ENCODE data around the gene OS9. TPM values are rescaled to one million over a fixed set of nuclear protein-coding genes. Genes with fewer than 3 reads are reported as not detected.

The OS9 gene
- total and polyA plus RNA-seq, 9 of the 15 experiments (the other 6 are each of a cell fraction or from before 2014, with no cell fraction given): 4.6 to 105 (median 89.5) TPM

DNA sequence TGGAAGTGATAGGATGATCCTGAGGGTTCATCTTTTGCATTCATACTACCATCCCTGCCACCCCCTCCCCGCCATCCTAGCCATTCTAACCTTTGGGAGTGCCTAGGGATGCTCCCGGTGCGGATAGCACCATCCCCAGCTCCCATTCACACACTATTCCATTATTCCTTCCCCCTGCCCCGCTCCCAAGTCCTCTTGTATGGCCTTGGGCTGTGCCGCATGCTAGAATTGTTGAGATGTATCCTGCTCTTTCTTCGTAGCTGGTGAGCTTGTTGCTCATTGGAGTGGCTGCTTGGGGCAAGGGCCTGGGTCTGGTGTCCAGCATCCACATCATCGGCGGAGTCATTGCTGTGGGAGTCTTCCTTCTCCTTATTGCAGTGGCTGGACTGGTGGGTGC, 51.6 kb downstream of the OS9 start (continued):
- TF ChIP-seq, protein P1, sequence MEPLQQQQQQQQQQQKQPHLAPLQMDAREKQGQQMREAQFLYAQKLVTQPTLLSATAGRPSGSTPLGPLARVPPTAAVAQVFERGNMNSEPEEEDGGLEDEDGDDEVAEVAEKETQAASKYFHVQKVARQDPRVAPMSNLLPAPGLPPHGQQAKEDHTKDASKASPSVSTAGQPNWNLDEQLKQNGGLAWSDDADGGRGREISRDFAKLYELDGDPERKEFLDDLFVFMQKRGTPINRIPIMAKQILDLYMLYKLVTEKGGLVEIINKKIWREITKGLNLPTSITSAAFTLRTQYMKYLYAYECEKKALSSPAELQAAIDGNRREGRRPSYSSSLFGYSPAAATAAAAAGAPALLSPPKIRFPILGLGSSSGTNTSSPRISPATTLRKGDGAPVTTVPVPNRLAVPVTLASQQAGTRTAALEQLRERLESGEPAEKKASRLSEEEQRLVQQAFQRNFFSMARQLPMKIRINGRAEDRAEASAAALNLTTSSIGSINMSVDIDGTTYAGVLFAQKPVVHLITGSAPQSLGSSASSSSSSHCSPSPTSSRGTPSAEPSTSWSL (CRISPR knock-in tag; IDR thresholded peaks at IDR 0.05; ENCODE audit: borderline replicate concordance): no peak
- TF ChIP-seq ZC3H4 (CRISPR knock-in tag; IDR thresholded peaks at IDR 0.05; ENCODE audit: borderline replicate concordance) (no peak), POLR2A (conservative IDR thresholded peaks at IDR 0.05) (peak; percentile 76), SUPT5H (IDR thresholded peaks at IDR 0.05) (peak; percentile 74), TEAD1 (CRISPR knock-in tag; IDR thresholded peaks at IDR 0.05) (no peak; a peak in 1 of 4 replicates), ZNF707 (CRISPR knock-in tag; conservative IDR thresholded peaks at IDR 0.05) (no peak), SNRNP70 (optimal IDR thresholded peaks at IDR 0.05; ENCODE audit: low read depth, low read length) (peak; percentile 32), ETV1 (tag; conservative IDR thresholded peaks at IDR 0.05; ENCODE audit: low read depth) (no peak), RBM22 (IDR thresholded peaks at IDR 0.05; ENCODE audit: low read depth, low read length, poor library complexity, severe bottlenecking) (no peak), MCM7 (IDR thresholded peaks at IDR 0.05) (no peak), CHD4 (IDR thresholded peaks at IDR 0.05; ENCODE audit: insufficient read depth, insufficient replicate concordance, low read depth, low read length, poor library complexity, severe bottlenecking) (no peak), LCOR (CRISPR knock-in tag; IDR thresholded peaks at IDR 0.05) (no peak), NONO (IDR thresholded peaks at IDR 0.05; ENCODE audit: low read depth in 2 of 2, low read length in 1 of 2) (no peak), BMI1 (IDR thresholded peaks at IDR 0.05; ENCODE audit: low read length) (no peak), CHCHD3 (CRISPR knock-in tag; IDR thresholded peaks at IDR 0.05) (no peak), RBM14 (IDR thresholded peaks at IDR 0.05; ENCODE audit: borderline replicate concordance, insufficient read depth, low read depth, low read length) (no peak)
- TF ChIP-seq, protein P2, sequence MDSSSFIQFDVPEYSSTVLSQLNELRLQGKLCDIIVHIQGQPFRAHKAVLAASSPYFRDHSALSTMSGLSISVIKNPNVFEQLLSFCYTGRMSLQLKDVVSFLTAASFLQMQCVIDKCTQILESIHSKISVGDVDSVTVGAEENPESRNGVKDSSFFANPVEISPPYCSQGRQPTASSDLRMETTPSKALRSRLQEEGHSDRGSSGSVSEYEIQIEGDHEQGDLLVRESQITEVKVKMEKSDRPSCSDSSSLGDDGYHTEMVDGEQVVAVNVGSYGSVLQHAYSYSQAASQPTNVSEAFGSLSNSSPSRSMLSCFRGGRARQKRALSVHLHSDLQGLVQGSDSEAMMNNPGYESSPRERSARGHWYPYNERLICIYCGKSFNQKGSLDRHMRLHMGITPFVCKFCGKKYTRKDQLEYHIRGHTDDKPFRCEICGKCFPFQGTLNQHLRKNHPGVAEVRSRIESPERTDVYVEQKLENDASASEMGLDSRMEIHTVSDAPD (CRISPR knock-in tag; IDR thresholded peaks at IDR 0.05): no peak
- TF ChIP-seq, protein P3, sequence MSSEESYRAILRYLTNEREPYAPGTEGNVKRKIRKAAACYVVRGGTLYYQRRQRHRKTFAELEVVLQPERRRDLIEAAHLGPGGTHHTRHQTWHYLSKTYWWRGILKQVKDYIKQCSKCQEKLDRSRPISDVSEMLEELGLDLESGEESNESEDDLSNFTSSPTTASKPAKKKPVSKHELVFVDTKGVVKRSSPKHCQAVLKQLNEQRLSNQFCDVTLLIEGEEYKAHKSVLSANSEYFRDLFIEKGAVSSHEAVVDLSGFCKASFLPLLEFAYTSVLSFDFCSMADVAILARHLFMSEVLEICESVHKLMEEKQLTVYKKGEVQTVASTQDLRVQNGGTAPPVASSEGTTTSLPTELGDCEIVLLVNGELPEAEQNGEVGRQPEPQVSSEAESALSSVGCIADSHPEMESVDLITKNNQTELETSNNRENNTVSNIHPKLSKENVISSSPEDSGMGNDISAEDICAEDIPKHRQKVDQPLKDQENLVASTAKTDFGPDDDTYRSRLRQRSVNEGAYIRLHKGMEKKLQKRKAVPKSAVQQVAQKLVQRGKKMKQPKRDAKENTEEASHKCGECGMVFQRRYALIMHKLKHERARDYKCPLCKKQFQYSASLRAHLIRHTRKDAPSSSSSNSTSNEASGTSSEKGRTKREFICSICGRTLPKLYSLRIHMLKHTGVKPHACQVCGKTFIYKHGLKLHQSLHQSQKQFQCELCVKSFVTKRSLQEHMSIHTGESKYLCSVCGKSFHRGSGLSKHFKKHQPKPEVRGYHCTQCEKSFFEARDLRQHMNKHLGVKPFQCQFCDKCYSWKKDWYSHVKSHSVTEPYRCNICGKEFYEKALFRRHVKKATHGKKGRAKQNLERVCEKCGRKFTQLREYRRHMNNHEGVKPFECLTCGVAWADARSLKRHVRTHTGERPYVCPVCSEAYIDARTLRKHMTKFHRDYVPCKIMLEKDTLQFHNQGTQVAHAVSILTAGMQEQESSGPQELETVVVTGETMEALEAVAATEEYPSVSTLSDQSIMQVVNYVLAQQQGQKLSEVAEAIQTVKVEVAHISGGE (CRISPR knock-in tag; IDR thresholded peaks at IDR 0.05): no peak
